ENCODE measurements around the gene C2orf78. TPM values are rescaled to one million over a fixed set of nuclear protein-coding genes. Genes with fewer than 3 reads are reported as not detected.

The C2orf78 gene
- total RNA-seq, 1 donor from 2014 or later, result not detected

DNA sequence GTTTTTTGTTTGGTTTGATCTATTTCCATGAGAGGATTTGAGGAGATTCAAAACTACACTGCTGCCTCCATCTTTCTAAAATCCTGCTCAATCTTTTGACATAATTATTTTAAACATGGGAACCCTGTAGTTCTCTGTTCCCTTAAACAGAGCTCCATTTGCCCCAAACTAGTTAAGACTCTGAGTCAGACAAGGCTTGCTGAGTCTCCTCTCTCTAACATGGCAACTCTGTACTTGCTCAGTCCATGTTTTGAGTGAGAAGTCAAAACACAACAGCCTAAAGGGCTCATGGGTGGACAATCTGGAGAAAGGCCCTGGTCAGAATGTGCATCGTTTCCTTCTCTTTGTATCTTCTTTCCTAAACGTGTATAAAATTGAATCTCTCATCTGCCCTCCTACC, 37.7 kb downstream of the C2orf78 start:
- Mint-ChIP-seq H3K9me3 (no peaks in the 10 kb centered on the region), H3K27ac (peak overlapping the region; percentile 52), H3K4me1 (peaks cover 17% of the 10 kb centered on the region), H3K27me3 (peaks cover 4% of the 10 kb centered on the region), H3K36me3 (ENCODE audit: low read depth) (no peaks in the 10 kb centered on the region), H3K4me3 (no peak overlapping the region)
- intact Hi-C loops (cut with micrococcal nuclease), result no loop called here
- DNase-seq, result no peak

DNA sequence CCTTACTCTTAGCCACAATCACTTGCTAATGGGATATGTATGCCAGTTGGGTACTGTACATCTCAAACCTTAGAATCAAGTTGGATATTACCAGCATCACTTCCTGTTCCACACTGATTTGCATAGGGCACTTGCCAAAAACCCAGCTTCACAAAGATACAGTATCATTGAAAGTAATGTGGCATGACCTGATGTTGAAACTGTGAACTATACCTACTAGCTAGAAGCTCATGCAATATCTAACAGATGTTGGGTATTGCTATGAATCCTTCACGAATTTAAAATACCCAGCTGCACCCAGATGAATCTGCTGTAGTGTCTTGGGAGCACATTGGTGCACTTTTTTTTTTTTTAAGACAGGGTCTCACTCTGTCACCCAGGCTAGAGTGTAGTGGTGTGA, 38.3 kb downstream of the C2orf78 start:
- Mint-ChIP-seq H3K27me3 (peaks cover 4% of the 10 kb centered on the region), H3K4me1 (peaks cover 18% of the 10 kb centered on the region), H3K4me3 (no peak overlapping the region), H3K27ac (no peak overlapping the region), H3K36me3 (ENCODE audit: low read depth) (no peaks in the 10 kb centered on the region), H3K9me3 (no peaks in the 10 kb centered on the region)
- no peak for DNase-seq
- intact Hi-C loops (cut with micrococcal nuclease), result no loop called here

DNA sequence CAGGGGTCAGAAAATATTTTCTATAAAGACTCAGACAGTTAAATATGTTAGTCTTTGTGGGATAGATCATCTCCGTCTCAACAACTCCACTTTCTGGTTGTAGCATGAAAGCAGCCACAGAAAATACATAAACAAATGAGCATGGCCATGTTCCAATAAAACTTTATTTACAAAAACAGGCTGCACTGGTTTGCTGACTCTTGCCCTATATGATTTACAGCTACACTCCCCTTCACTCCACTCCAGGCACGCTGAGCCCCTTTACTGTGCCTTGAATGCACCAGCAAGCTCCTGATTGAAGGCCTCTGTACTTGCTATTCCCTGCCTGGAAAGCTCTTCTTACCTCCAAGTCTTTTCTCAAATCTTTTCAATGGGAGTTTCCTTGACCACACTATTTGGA, 39.0 kb downstream of the C2orf78 start:
- no peak for DNase-seq
- Mint-ChIP-seq H3K4me3 (no peak overlapping the region), H3K27ac (no peak overlapping the region), H3K4me1 (peaks cover 23% of the 10 kb centered on the region), H3K27me3 (peaks cover 4% of the 10 kb centered on the region), H3K9me3 (no peaks in the 10 kb centered on the region), H3K36me3 (ENCODE audit: low read depth) (no peaks in the 10 kb centered on the region)
- intact Hi-C loops (cut with micrococcal nuclease), result no loop called here

DNA sequence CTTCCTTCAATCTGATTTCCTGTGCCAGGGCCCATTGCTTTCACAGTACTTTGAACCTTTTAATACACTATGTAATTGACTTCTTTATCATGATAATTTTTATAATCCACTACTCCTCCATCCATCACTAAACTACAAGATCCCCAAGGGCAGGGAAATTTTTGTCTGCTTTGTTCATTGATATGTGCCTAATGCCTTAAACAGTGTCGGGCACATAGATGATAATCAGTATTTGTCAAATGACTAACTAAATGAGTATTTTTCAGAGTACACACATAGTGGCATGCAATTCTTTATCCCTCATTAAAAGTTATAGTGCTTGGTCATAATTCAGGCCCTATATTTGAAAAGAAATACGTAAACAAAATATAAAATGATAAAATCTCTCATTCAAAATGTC, 39.4 kb downstream of the C2orf78 start:
- Mint-ChIP-seq H3K36me3 (ENCODE audit: low read depth) (no peaks in the 10 kb centered on the region), H3K4me1 (peaks cover 23% of the 10 kb centered on the region), H3K27me3 (peaks cover 4% of the 10 kb centered on the region), H3K9me3 (no peaks in the 10 kb centered on the region), H3K4me3 (no peak overlapping the region), H3K27ac (no peak overlapping the region)
- no peak for DNase-seq
- intact Hi-C loops (cut with micrococcal nuclease), result no loop called here

DNA sequence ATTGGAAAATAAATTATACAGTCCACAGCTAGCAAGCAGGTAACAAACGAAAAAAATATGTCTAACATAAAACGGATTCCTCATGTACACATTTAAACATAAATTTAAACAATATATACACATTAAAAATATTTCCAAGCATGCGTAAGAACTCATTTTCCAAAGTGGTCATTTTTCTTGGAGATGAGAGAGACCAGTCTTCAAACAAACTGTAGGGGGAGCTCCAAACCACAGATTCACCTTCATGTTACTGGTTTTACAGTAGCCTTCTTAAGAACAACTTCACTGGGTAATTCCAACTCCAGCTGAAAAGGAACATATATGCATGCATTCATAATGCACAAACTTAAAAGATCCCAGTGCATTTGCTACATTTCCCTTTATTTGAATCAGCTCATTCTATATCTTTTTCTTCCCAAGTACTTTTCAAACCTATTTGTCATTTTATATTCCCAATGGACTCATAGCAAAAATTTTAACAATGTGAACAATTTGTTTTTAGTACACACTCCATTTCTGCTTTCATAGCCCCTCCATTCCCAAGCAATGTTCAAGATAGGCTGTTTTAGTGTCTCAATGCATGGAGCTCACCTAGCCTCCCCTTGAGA, 40.0 kb downstream of the C2orf78 start:
- Mint-ChIP-seq H3K4me1 (peaks cover 26% of the 10 kb centered on the region), H3K9me3 (no peaks in the 10 kb centered on the region), H3K36me3 (ENCODE audit: low read depth) (peaks cover 2% of the 10 kb centered on the region), H3K27me3 (peaks cover 2% of the 10 kb centered on the region), H3K27ac (no peak overlapping the region), H3K4me3 (no peak overlapping the region)
- intact Hi-C loops (cut with micrococcal nuclease), result loop anchor here (1.0 kb wide), 1 partner anchor 324 kb away; no protein-coding TSS in a partner anchor
- peak; percentile 83 for DNase-seq

DNA sequence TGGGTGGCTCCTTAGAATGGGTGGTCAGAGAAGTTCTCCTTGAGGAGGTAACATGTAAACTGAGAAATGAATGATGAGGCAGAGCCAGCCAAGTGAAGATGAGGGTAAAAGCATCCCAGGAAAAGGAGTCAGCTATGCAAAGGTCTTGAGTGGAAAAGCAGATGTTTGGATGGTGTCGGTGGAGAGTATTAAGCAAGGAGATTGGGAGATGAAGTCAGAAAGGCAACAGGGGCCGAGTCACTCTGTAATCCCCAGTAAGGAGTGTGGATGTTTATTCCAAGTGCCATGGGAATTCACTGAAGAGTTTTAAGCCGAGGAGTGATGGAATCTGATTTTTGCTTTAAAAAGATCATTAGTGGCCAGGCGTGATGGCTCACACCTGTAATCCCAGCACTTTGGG, 41.4 kb downstream of the C2orf78 start:
- no peaks in the 10 kb centered on the region for H3K9me3 Mint-ChIP-seq
- no peak for DNase-seq
- H3K27me3 Mint-ChIP-seq, result peaks cover 2% of the 10 kb centered on the region
- H3K27ac Mint-ChIP-seq, result no peak overlapping the region
- intact Hi-C loops (cut with micrococcal nuclease), result no loop called here
- H3K36me3 Mint-ChIP-seq (ENCODE audit: low read depth), result peaks cover 2% of the 10 kb centered on the region
- H3K4me1 Mint-ChIP-seq, result peaks cover 37% of the 10 kb centered on the region
- H3K4me3 Mint-ChIP-seq, result no peak overlapping the region

DNA sequence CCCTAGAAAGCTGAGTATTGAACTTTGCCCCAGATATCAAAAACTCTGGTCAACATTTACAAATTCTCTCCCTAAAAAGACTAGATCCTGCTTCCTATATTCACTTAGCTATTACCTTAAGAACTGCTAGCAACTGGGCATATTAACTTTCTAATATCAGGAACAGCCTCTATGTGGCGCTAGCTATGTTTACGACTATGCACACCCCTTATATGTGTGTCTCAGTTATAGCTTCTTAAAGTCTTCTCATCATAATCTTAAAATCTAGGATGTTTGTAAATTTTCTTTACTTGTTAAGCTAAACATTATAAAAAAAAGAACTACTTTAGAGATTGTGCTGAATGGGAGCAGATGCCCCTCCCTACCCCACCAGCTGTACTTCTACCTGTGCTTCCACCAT, 43.0 kb downstream of the C2orf78 start:
- Mint-ChIP-seq H3K36me3 (ENCODE audit: low read depth) (peaks cover 12% of the 10 kb centered on the region), H3K9me3 (peaks cover 3% of the 10 kb centered on the region), H3K27me3 (peaks cover 2% of the 10 kb centered on the region), H3K27ac (no peak overlapping the region), H3K4me1 (peaks cover 38% of the 10 kb centered on the region), H3K4me3 (no peak overlapping the region)
- intact Hi-C loops (cut with micrococcal nuclease), result no loop called here
- DNase-seq, result no peak

DNA sequence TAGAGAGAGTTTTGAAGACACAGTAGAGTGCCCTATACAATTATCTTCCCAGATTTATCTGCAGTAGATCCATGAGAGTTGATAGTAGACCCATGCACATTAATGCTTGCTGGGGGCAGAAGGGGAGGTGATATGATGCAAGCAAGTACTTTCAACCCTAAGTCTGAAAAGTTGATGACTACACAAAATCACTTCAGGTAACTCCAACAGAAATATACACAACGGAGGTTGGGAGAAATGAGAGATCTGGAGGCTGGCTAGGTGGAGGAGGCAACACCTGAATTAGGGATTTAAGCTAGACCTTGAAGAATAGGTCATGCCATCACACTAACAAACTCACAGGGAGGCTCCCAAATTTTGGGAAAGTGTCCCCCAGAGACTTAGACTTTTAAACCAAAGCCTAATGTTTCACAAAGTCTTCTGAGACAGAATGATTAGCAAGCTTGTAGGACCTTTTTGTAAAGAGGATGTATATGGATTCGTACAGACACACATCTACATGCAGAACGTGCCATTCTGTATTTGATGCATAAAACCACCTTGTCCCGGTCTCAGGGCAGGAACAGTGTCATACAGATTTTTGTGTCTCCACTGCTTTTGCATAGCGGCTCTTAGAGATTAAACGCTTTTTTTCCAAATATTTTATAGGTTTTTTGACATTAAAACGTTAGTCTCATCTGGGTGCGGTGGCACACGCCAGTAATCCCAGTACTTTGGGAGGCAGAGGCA, 43.8 kb downstream of the C2orf78 start:
- peaks cover 20% of the 10 kb centered on the region for H3K36me3 Mint-ChIP-seq (ENCODE audit: low read depth)
- H3K27ac Mint-ChIP-seq, result peak overlapping the region; percentile 9
- H3K4me1 Mint-ChIP-seq, result peaks cover 41% of the 10 kb centered on the region
- peak overlapping the region; percentile 97 for H3K4me3 Mint-ChIP-seq
- intact Hi-C loops (cut with micrococcal nuclease), result loop anchor here (2.0 kb wide), 2 partner anchors 159 to 175 kb away; no protein-coding TSS in a partner anchor
- H3K27me3 Mint-ChIP-seq, result peaks cover 2% of the 10 kb centered on the region
- no peak for DNase-seq
- H3K9me3 Mint-ChIP-seq, result peaks cover 7% of the 10 kb centered on the region

DNA sequence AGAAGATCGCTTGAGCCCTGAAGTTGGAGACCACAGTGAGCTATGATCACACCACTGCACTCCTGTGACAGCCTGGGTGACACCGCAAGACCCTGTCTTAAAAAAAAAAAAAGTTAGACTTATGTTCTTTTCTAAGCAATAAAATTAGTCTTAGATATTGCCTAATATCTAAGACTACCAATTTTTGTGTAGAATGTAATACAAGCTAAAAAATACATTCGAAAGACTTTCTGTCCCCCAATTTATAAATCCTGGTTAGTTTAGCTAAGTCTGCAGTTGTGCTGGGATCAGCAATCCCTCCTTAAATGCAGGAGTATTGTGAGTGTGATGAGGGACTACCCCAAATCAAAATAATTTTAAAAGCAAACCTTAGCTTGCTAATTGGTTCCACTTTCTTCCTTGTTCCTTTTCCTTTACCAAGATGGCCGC, 44.4 kb downstream of the C2orf78 start:
- no peak for DNase-seq
- intact Hi-C loops (cut with micrococcal nuclease), result loop anchor here (2.0 kb wide), 2 partner anchors 158 to 174 kb away; no protein-coding TSS in a partner anchor
- peak overlapping the region; percentile 97 for H3K4me3 Mint-ChIP-seq
- peaks cover 2% of the 10 kb centered on the region for H3K27me3 Mint-ChIP-seq
- H3K27ac Mint-ChIP-seq, result peak overlapping the region; percentile 96
- H3K4me1 Mint-ChIP-seq, result peaks cover 43% of the 10 kb centered on the region
- H3K36me3 Mint-ChIP-seq (ENCODE audit: low read depth), result peaks cover 25% of the 10 kb centered on the region
- H3K9me3 Mint-ChIP-seq, result peaks cover 8% of the 10 kb centered on the region

DNA sequence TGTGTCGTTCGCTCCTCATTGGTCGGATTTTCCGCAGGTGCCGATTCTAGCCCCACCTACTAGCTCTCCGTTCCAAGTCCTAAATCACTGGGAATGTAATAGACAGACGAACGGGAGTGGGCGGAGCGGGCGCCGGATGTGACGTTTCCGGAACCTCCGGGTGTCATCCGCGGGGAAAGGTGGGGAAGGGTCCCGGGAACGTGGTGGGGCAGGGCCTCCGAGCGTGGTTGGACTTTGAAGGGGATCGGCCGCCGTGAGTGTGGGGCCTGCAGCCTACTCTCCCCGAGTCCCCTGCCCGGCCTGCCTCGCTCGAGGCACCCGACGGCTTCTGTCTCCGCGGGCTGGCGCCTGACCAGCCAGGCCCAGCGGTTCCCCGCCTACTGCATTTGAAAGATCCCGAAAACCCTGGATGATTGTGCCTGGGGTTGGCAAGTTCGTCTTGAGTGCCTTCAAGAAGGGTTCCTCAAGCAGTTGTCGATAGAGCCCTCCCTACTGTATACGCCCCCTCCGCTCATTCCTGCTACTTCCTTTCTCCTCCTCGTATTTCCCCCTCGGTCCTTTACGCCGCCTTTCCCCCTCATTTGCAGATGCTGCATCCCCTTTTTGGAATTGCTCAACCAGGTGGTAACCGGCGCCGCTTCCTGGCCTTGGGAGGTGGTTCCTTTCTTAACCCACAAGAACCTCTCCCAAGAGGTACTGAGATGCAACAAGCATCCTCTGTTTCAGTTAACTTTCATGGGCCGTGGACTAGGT, 45.0 kb downstream of the C2orf78 start, which contains the start of gene STAMBP:
TSS of gene STAMBP (plus strand) at position 144 of the 753 bp plus-strand sequence. CDS start 1,896 bp downstream, outside the sequence.
- Mint-ChIP-seq H3K4me1 (peaks cover 44% of the 10 kb centered on the region), H3K9me3 (peaks cover 8% of the 10 kb centered on the region), H3K27me3 (peaks cover 2% of the 10 kb centered on the region), H3K27ac (peak within 1 kb of the TSS; percentile 96), H3K36me3 (ENCODE audit: low read depth) (peaks cover 30% of the 10 kb centered on the region), H3K4me3 (peak within 1 kb of the TSS; percentile 97)
- peak; percentile 98 for DNase-seq
- intact Hi-C loops (cut with micrococcal nuclease), result loop anchor here (2.0 kb wide), 2 partner anchors 158 to 174 kb away; no protein-coding TSS in a partner anchor

DNA sequence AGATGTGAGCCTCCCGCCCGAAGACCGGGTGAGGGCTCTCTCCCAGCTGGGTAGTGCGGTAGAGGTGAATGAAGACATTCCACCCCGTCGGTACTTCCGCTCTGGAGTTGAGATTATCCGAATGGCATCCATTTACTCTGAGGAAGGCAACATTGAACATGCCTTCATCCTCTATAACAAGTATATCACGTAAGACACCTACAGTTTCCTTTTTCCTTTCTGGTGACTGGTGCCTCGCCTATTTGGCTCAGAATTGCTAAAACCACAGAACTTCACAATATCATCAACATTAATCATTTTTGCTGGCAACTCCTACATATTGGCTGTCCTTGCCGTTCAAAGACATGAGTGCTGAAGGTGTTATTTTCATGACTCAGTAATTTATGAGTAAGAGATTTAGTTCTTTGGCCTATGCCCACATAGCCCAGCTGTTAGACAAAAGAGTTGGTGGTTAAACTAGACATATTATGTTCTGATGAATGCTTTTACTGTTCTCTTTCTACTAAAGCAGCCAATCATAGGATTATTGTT, 47.0 kb downstream of the C2orf78 start:
- Mint-ChIP-seq H3K36me3 (ENCODE audit: low read depth) (peaks cover 41% of the 10 kb centered on the region), H3K4me3 (peak overlapping the region; percentile 97), H3K27me3 (no peaks in the 10 kb centered on the region), H3K4me1 (peaks cover 40% of the 10 kb centered on the region), H3K9me3 (peaks cover 8% of the 10 kb centered on the region), H3K27ac (peak overlapping the region; percentile 96)
- intact Hi-C loops (cut with micrococcal nuclease), result loop anchor here (1.0 to 2.0 kb wide), 6 partner anchors 28 to 368 kb away; partner anchors contain the start of genes DGUOK and MTHFD2
- DNase-seq, result peak; percentile 67

DNA sequence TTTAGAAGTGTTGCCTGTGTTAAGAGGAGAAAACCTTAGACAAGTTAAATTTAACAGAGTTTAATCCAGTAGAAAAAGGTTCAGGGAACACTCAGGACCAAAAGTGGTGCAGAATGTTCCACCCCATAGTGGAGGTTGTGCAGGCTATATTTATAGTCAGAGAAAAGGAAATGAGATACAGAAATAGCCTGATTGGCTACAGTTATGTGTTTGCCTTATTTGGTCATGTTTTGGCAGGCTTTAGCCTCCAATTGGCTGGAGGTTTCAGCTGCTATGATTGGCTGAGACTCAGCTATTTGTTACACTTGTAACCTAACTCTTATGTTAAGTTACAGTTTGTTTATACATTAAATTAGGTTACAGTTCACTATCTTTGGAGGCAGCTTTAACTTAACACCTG, 48.9 kb downstream of the C2orf78 start:
- peaks cover 8% of the 10 kb centered on the region for H3K9me3 Mint-ChIP-seq
- no peak for DNase-seq
- H3K4me3 Mint-ChIP-seq, result no peak overlapping the region
- H3K27me3 Mint-ChIP-seq, result no peaks in the 10 kb centered on the region
- peaks cover 48% of the 10 kb centered on the region for H3K36me3 Mint-ChIP-seq (ENCODE audit: low read depth)
- peaks cover 38% of the 10 kb centered on the region for H3K4me1 Mint-ChIP-seq
- H3K27ac Mint-ChIP-seq, result no peak overlapping the region
- intact Hi-C loops (cut with micrococcal nuclease), result no loop called here

DNA sequence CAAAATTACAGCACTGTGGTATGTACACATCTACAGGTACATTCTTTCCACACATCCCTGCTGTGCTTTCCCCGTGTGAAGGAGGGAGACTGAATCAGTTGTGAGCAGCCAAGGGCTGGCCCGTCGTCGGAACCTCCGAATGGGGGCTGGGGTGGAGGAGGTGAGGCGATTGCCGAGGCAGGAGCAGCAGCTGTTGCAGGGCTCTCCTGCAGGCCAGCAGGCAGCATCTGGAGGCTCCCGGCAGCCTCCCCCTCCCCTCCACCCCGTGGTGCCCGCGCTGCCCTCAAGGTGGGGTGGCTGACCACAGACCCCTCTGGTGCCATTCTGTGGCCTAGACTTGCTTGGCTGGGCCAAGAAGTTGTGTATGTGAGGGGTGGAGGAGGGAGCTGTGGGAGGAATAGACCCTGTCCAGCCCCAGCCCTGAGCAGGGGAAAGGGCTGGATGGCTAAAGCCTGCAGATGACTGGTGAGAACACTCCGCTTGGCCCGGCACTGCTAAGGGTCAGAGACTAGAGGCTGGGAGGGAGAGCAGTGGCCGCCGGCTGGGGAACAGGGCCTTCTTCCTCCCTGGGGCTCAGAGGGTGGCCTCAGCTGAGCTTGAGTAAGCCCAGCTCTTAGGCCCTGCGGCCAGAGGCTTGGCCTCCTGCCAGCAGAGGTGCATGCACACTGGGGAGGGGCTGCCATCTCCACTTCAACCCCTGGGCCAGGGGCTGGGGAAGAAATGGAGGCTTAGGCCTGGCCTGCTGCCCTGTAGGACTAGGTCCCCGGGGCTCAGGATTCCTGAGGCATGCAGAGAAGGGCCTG, 52.4 kb downstream of the C2orf78 start:
- H3K4me1 Mint-ChIP-seq, result peaks cover 16% of the 10 kb centered on the region

More for the DNA sequence above, 52.4 kb downstream of the C2orf78 start:
- no peak overlapping the region for H3K27ac Mint-ChIP-seq
- intact Hi-C loops (cut with micrococcal nuclease), result no loop called here
- DNase-seq, result no peak
- H3K9me3 Mint-ChIP-seq, result peaks cover 5% of the 10 kb centered on the region
- no peak overlapping the region for H3K4me3 Mint-ChIP-seq
- no peaks in the 10 kb centered on the region for H3K27me3 Mint-ChIP-seq
- H3K36me3 Mint-ChIP-seq (ENCODE audit: low read depth), result peaks cover 45% of the 10 kb centered on the region

Measured in activated CD4-positive, alpha-beta T cell treated with anti-CD3 and anti-CD28 coated beads, Interleukin-2, amount 10 ng/mL, durations not matched to agents 24 days and 14 days (primary cell).